Breast epithelium (tissue), 3 donors: ENCODE results near the gene PTPRU.

ENCODE experiments used
- POLR2AphosphoS5 ChIP-seq, 3 donors: sonication (generic); formaldehyde crosslinking; IDR thresholded peaks; one replicate each; pipeline ENCODE4 v1.6.1; 2017; ENCODE audit warnings: antibody characterized with exemption in 3 of 3
- TF ChIP-seq, protein P1 (sequence below), 3 donors: fragments of 450-650 bp; IDR thresholded peaks; one replicate each; pipeline ENCODE4 v1.5.1; 2016 to 2017; ENCODE audit warnings: antibody characterized with exemption in 3 of 3, mild to moderate bottlenecking in 3 of 3, moderate library complexity in 3 of 3

GRCh38 chr1:29323636-29324035 is 87.3 kb downstream of the PTPRU start:
- TF ChIP-seq, protein P1, sequence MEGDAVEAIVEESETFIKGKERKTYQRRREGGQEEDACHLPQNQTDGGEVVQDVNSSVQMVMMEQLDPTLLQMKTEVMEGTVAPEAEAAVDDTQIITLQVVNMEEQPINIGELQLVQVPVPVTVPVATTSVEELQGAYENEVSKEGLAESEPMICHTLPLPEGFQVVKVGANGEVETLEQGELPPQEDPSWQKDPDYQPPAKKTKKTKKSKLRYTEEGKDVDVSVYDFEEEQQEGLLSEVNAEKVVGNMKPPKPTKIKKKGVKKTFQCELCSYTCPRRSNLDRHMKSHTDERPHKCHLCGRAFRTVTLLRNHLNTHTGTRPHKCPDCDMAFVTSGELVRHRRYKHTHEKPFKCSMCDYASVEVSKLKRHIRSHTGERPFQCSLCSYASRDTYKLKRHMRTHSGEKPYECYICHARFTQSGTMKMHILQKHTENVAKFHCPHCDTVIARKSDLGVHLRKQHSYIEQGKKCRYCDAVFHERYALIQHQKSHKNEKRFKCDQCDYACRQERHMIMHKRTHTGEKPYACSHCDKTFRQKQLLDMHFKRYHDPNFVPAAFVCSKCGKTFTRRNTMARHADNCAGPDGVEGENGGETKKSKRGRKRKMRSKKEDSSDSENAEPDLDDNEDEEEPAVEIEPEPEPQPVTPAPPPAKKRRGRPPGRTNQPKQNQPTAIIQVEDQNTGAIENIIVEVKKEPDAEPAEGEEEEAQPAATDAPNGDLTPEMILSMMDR (IDR thresholded peaks at IDR 0.05): no peak
- TF ChIP-seq POLR2AphosphoS5 (IDR thresholded peaks at IDR 0.05): no peak
